DMS153 treated with DMSO at 0.1 percent for 48 hours (cell line): Measurements from ENCODE around the gene TNFSF11.
"Not testable (repeated sequence)": the region's sequence is repeated elsewhere in the genome, so short reads cannot be mapped to it uniquely, and the experiment has no call there.

Experiments
- DNase-seq: peaks from one replicate; lab custom pipeline; 2025; ENCODE audit not compliant: unreplicated experiment; lab: John Stamatoyannopoulos, UW

TNFSF11 gene

GRCh38 chr13:42559573-42560218 is 14.3 kb upstream of the TNFSF11 start:
- DNase-seq = not testable (repeated sequence)

- DNase-seq = not testable (repeated sequence)
Measured at GRCh38 chr13:42560320-42560719, 13.6 kb upstream of the TNFSF11 start.

- DNase-seq = no peak
Measured at GRCh38 chr13:42561752-42562467, 12.0 kb upstream of the TNFSF11 start.

GRCh38 chr13:42567906-42568305 is 6.0 kb upstream of the TNFSF11 start:
- DNase-seq = no peak

- no peak for DNase-seq
Measured at GRCh38 chr13:42569576-42570344, 4.2 kb upstream of the TNFSF11 start.

- DNase-seq = no peak
Measured at GRCh38 chr13:42571895-42572294, 2.1 kb upstream of the TNFSF11 start.

GRCh38 chr13:42574435-42575311 is 721 bp downstream of the TNFSF11 start:
- no peak for DNase-seq

GRCh38 chr13:42575938-42576337 is 2.0 kb downstream of the TNFSF11 start:
- DNase-seq = no peak

GRCh38 chr13:42577538-42577937 is 3.6 kb downstream of the TNFSF11 start:
- DNase-seq = no peak

GRCh38 chr13:42580644-42581043 is 6.7 kb downstream of the TNFSF11 start:
- DNase-seq = no peak

- no peak for DNase-seq
Measured at GRCh38 chr13:42581427-42581826, 7.5 kb downstream of the TNFSF11 start.

- no peak for DNase-seq
Measured at GRCh38 chr13:42591602-42592001, 17.6 kb downstream of the TNFSF11 start.

- no peak for DNase-seq
Measured at GRCh38 chr13:42592915-42593900, 19.3 kb downstream of the TNFSF11 start.

GRCh38 chr13:42594481-42595252 is 20.7 kb downstream of the TNFSF11 start:
- DNase-seq = peak; percentile 60

- DNase-seq = no peak
Measured at GRCh38 chr13:42595253-42595571, 21.3 kb downstream of the TNFSF11 start.

- DNase-seq = no peak
Measured at GRCh38 chr13:42597505-42597904, 23.6 kb downstream of the TNFSF11 start.

- no peak for DNase-seq
Measured at GRCh38 chr13:42600943-42601342, 27.0 kb downstream of the TNFSF11 start.

GRCh38 chr13:42602906-42603305 is 29.0 kb downstream of the TNFSF11 start:
- no peak for DNase-seq

- no peak for DNase-seq
Measured at GRCh38 chr13:42603571-42603970, 29.6 kb downstream of the TNFSF11 start.
